Parathyroid adenoma (tissue), 2 donors: ENCODE results near the gene SMARCE1.

Source experiments
- H2AFZ ChIP-seq: fragments of 300-600 bp; sonication (generic); one replicate; pipeline ENCODE4 v1.7.0; 2017; ENCODE audit warnings: antibody characterized with exemption, mild to moderate bottlenecking
- H3K27ac ChIP-seq: fragments of 300-600 bp; sonication (generic); one replicate; pipeline ENCODE4 v1.7.0; 2017
- H3K27me3 ChIP-seq: fragments of 300-600 bp; sonication (generic); one replicate; pipeline ENCODE4 v1.7.0; 2017; ENCODE audit warnings: low read length; ENCODE audit not compliant: control insufficient read depth, insufficient read depth
- H3K36me3 ChIP-seq: fragments of 300-600 bp; sonication (generic); one replicate; pipeline ENCODE4 v1.7.0; 2017; ENCODE audit warnings: low read length; ENCODE audit not compliant: control insufficient read depth, insufficient read depth
- H3K4me1 ChIP-seq: fragments of 300-600 bp; sonication (generic); one replicate; pipeline ENCODE4 v1.7.0; 2017; ENCODE audit warnings: control low read depth
- H3K4me2 ChIP-seq: fragments of 300-600 bp; sonication (generic); one replicate; pipeline ENCODE4 v1.7.0; 2017; ENCODE audit warnings: low read length
- H3K4me3 ChIP-seq: fragments of 300-600 bp; sonication (generic); one replicate; pipeline ENCODE4 v1.7.0; 2017; ENCODE audit warnings: low read depth, low read length
- H3K79me2 ChIP-seq: fragments of 300-600 bp; sonication (generic); one replicate; pipeline ENCODE4 v1.7.0; 2017; ENCODE audit warnings: control low read depth
- H3K9ac ChIP-seq: fragments of 300-600 bp; sonication (generic); one replicate; pipeline ENCODE4 v1.7.0; 2017; ENCODE audit warnings: mild to moderate bottlenecking
- H3K9me3 ChIP-seq: fragments of 300-600 bp; sonication (generic); one replicate; pipeline ENCODE4 v1.7.0; 2017; ENCODE audit warnings: low read length; ENCODE audit not compliant: control insufficient read depth
- CTCF ChIP-seq: fragments of 300-600 bp; sonication (generic); IDR thresholded peaks from one replicate; pipeline ENCODE4 v1.7.0; 2017; ENCODE audit warnings: antibody characterized with exemption, mild to moderate bottlenecking
- donor health status: primary hyperparathyroidism.

SMARCE1 gene

GRCh38 chr17:40694584-40694983 is 47.0 kb upstream of the SMARCE1 start:
- TF ChIP-seq CTCF = no peak

GRCh38 chr17:40687106-40687505 is 39.5 kb upstream of the SMARCE1 start:
- no peaks in the 10 kb centered on the region for H3K36me3 ChIP-seq
- no peak overlapping the region for H3K4me3 ChIP-seq
- H3K4me1 ChIP-seq = no peaks in the 10 kb centered on the region
- H2AFZ ChIP-seq = no peak overlapping the region
- H3K27me3 ChIP-seq = no peaks in the 10 kb centered on the region
- H3K9me3 ChIP-seq = no peaks in the 10 kb centered on the region
- H3K79me2 ChIP-seq = no peaks in the 10 kb centered on the region
- no peak overlapping the region for H3K27ac ChIP-seq
- no peak for TF ChIP-seq CTCF
- no peak overlapping the region for H3K9ac ChIP-seq
- no peak overlapping the region for H3K4me2 ChIP-seq

More at GRCh38 chr17:40694584-40694983, 47.0 kb upstream of the SMARCE1 start:
- Histone ChIP-seq H3K79me2 (no peaks in the 10 kb centered on the region), H3K27me3 (no peaks in the 10 kb centered on the region), H3K4me1 (no peaks in the 10 kb centered on the region), H3K9me3 (no peaks in the 10 kb centered on the region), H3K9ac (no peak overlapping the region), H3K4me2 (no peak overlapping the region), H3K27ac (no peak overlapping the region), H2AFZ (no peak overlapping the region), H3K36me3 (no peaks in the 10 kb centered on the region), H3K4me3 (no peak overlapping the region)

- no peak overlapping the region for H2AFZ ChIP-seq
- H3K4me3 ChIP-seq = no peak overlapping the region
- H3K9ac ChIP-seq = no peak overlapping the region
- TF ChIP-seq CTCF = no peak
- H3K27ac ChIP-seq = no peak overlapping the region
- no peaks in the 10 kb centered on the region for H3K4me1 ChIP-seq
- no peaks in the 10 kb centered on the region for H3K36me3 ChIP-seq
- no peaks in the 10 kb centered on the region for H3K27me3 ChIP-seq
- H3K9me3 ChIP-seq = no peaks in the 10 kb centered on the region
- H3K4me2 ChIP-seq = peak overlapping the region; percentile 2
- H3K79me2 ChIP-seq = no peaks in the 10 kb centered on the region
These were observed 38.6 kb upstream of the SMARCE1 start for GRCh38 chr17:40686192-40686591.

GRCh38 chr17:40680998-40681397 is 33.4 kb upstream of the SMARCE1 start:
- Histone ChIP-seq H3K27ac (no peak overlapping the region), H3K36me3 (no peaks in the 10 kb centered on the region), H3K79me2 (no peaks in the 10 kb centered on the region), H3K27me3 (no peaks in the 10 kb centered on the region), H3K9me3 (no peaks in the 10 kb centered on the region), H3K4me2 (no peak overlapping the region), H3K4me1 (no peaks in the 10 kb centered on the region), H3K4me3 (no peak overlapping the region), H3K9ac (no peak overlapping the region), H2AFZ (no peak overlapping the region)
- no peak for TF ChIP-seq CTCF

GRCh38 chr17:40679523-40679907 is 31.9 kb upstream of the SMARCE1 start:
- Histone ChIP-seq H3K4me3 (no peak overlapping the region), H3K4me2 (no peak overlapping the region), H3K36me3 (no peaks in the 10 kb centered on the region), H3K9me3 (no peaks in the 10 kb centered on the region), H3K4me1 (no peaks in the 10 kb centered on the region), H3K27ac (no peak overlapping the region), H3K79me2 (no peaks in the 10 kb centered on the region), H3K9ac (no peak overlapping the region), H2AFZ (no peak overlapping the region), H3K27me3 (no peaks in the 10 kb centered on the region)
- no peak for TF ChIP-seq CTCF
